ENCODE results near the gene MIDN.

- no peak for TF ChIP-seq POLR2A (IDR thresholded peaks at IDR 0.05)
- TF ChIP-seq CTCF (IDR thresholded peaks at IDR 0.05): no peak
These were observed 3.2 kb downstream of the MIDN start for GRCh38 chr19:1251330-1252220.
